ENCODE measurements around the gene MTRF1. TPM values are rescaled to one million over a fixed set of nuclear protein-coding genes. Genes with fewer than 3 reads are reported as not detected.

MTRF1 gene
- total RNA-seq, 1 experiment from 2014 or later = 13.7 TPM

- TF ChIP-seq REST (IDR thresholded peaks at IDR 0.05; ENCODE audit: insufficient read depth in 1 of 2, low read depth in 2 of 2, low read length in 1 of 2) = no peak
- no peak for TF ChIP-seq TCF7L2 (IDR thresholded peaks at IDR 0.05; ENCODE audit: low read depth, low read length)
- TF ChIP-seq SIN3A (IDR thresholded peaks at IDR 0.05; ENCODE audit: borderline replicate concordance, insufficient read depth, low read depth, low read length) = no peak
- no peak for TF ChIP-seq CTCF (IDR thresholded peaks at IDR 0.05)
- TF ChIP-seq POLR2AphosphoS5 (IDR thresholded peaks at IDR 0.05; ENCODE audit: low read depth, low read length) = no peak
- DNase-seq (ENCODE audit: low read depth, low spot score) (no peak), ATAC-seq (no peak)
- no peak overlapping the region for H3K4me3 ChIP-seq (ENCODE audit: low read depth in 2 of 2, low read length in 2 of 2)
- no peaks in the 10 kb centered on the region for H3K9me3 ChIP-seq (ENCODE audit: control insufficient read depth, insufficient read depth, low read depth, low read length)
- H3K27ac ChIP-seq (ENCODE audit: low read length) = peak overlapping the region; percentile 77; the same call in 1 of the 2 replicates
- no TSS peak for BruUV-seq (replicated peaks)
- H3K36me3 ChIP-seq (ENCODE audit: control insufficient read depth, insufficient read depth, low read length) = no peaks in the 10 kb centered on the region
- CTCF ChIA-PET = no interaction called here
- intact Hi-C loops (cut with micrococcal nuclease; ENCODE audit: unreplicated experiment) = no loop called here
- no peaks in the 10 kb centered on the region for H3K27me3 ChIP-seq (ENCODE audit: control insufficient read depth, insufficient read depth, low read length)
- POLR2A ChIA-PET = no interaction called here
- in situ Hi-C loops (cut with HindIII; ENCODE audit: low pct_unique_long_range_greater_than_20kb, low sequenced_read_pairs) = no loop called here
- peaks cover 5% of the 10 kb centered on the region; the same call in 1 of the 2 replicates for H3K4me1 ChIP-seq (ENCODE audit: control insufficient read depth, insufficient read depth, low read length)
These were observed 31.5 kb upstream of the MTRF1 start for GRCh38 chr13:41294914-41295313.

- no peak overlapping the region; the same call in 1 of the 2 replicates for H3K27ac ChIP-seq (ENCODE audit: low read length)
- no peak for ATAC-seq
- H3K36me3 ChIP-seq (ENCODE audit: control insufficient read depth, insufficient read depth, low read length) = no peaks in the 10 kb centered on the region
- POLR2A ChIA-PET = no interaction called here
- intact Hi-C loops (cut with micrococcal nuclease; ENCODE audit: unreplicated experiment) = no loop called here
- in situ Hi-C loops (cut with HindIII; ENCODE audit: low pct_unique_long_range_greater_than_20kb, low sequenced_read_pairs) = no loop called here
- BruUV-seq (replicated peaks) = no TSS peak
- DNase-seq (ENCODE audit: low read depth, low spot score) = no peak
- H3K9me3 ChIP-seq (ENCODE audit: control insufficient read depth, insufficient read depth, low read depth, low read length) = no peaks in the 10 kb centered on the region
- TF ChIP-seq CTCF (IDR thresholded peaks at IDR 0.05) (no peak), TCF7L2 (IDR thresholded peaks at IDR 0.05; ENCODE audit: low read depth, low read length) (no peak), POLR2AphosphoS5 (IDR thresholded peaks at IDR 0.05; ENCODE audit: low read depth, low read length) (no peak), SIN3A (IDR thresholded peaks at IDR 0.05; ENCODE audit: borderline replicate concordance, insufficient read depth, low read depth, low read length) (no peak), REST (IDR thresholded peaks at IDR 0.05; ENCODE audit: insufficient read depth in 1 of 2, low read depth in 2 of 2, low read length in 1 of 2) (no peak)
- H3K27me3 ChIP-seq (ENCODE audit: control insufficient read depth, insufficient read depth, low read length) = no peaks in the 10 kb centered on the region
- no peak overlapping the region for H3K4me3 ChIP-seq (ENCODE audit: low read depth in 2 of 2, low read length in 2 of 2)
- peaks cover 5% of the 10 kb centered on the region; the same call in 1 of the 2 replicates for H3K4me1 ChIP-seq (ENCODE audit: control insufficient read depth, insufficient read depth, low read length)
- CTCF ChIA-PET = no interaction called here
These were observed 29.9 kb upstream of the MTRF1 start for GRCh38 chr13:41293272-41293671.

Data from Panc1 (cell line).